Measurements from ENCODE around the gene CSNK1D. TPM values are rescaled to one million over a fixed set of nuclear protein-coding genes. Genes with fewer than 3 reads are reported as not detected.

The CSNK1D gene
- total RNA-seq, 1 experiment from 2014 or later = 234 TPM

- Histone ChIP-seq H3K9me3 (ENCODE audit: control insufficient read depth, insufficient read depth, low read depth, low read length) (no peaks in the 10 kb centered on the region), H3K36me3 (ENCODE audit: control insufficient read depth, insufficient read depth, low read length) (peaks cover 15% of the 10 kb centered on the region), H3K4me1 (ENCODE audit: control insufficient read depth, insufficient read depth, low read length) (peaks cover 39% of the 10 kb centered on the region), H3K4me3 (ENCODE audit: low read depth in 2 of 2, low read length in 2 of 2) (peak overlapping the region; percentile 72 to 97), H3K27me3 (ENCODE audit: control insufficient read depth, insufficient read depth, low read length) (no peaks in the 10 kb centered on the region), H3K27ac (ENCODE audit: low read length) (peak overlapping the region; percentile 98)
- in situ Hi-C loops (cut with HindIII; ENCODE audit: low pct_unique_long_range_greater_than_20kb, low sequenced_read_pairs) = no loop called here
- intact Hi-C loops (cut with micrococcal nuclease; ENCODE audit: unreplicated experiment) = loop anchor here (10.0 kb wide), 1 partner anchor 125 kb away; no protein-coding TSS in a partner anchor
- POLR2A ChIA-PET = interaction anchor here (0.7 kb wide), 2 partner anchors 12 to 14 kb away, joined by 4 read pairs; no protein-coding TSS in a partner anchor
- TF ChIP-seq TCF7L2 (IDR thresholded peaks at IDR 0.05; ENCODE audit: low read depth, low read length) (no peak), SIN3A (IDR thresholded peaks at IDR 0.05; ENCODE audit: borderline replicate concordance, insufficient read depth, low read depth, low read length) (no peak), POLR2AphosphoS5 (IDR thresholded peaks at IDR 0.05; ENCODE audit: low read depth, low read length) (no peak; the same call in 1 of the 2 replicates), REST (IDR thresholded peaks at IDR 0.05; ENCODE audit: insufficient read depth in 1 of 2, low read depth in 2 of 2, low read length in 1 of 2) (no peak)
- CTCF ChIA-PET = interaction anchor here (1.8 kb wide), 1 partner anchor 24 kb away, joined by 12 read pairs; no protein-coding TSS in a partner anchor
- DNase-seq (ENCODE audit: low read depth, low spot score) (no peak), ATAC-seq (peak; percentile 2)
- TSS peak; percentile 66 for BruUV-seq (replicated peaks)
Observed at GRCh38 chr17:82229698-82230608, 43.5 kb downstream of the CSNK1D start.

DNA sequence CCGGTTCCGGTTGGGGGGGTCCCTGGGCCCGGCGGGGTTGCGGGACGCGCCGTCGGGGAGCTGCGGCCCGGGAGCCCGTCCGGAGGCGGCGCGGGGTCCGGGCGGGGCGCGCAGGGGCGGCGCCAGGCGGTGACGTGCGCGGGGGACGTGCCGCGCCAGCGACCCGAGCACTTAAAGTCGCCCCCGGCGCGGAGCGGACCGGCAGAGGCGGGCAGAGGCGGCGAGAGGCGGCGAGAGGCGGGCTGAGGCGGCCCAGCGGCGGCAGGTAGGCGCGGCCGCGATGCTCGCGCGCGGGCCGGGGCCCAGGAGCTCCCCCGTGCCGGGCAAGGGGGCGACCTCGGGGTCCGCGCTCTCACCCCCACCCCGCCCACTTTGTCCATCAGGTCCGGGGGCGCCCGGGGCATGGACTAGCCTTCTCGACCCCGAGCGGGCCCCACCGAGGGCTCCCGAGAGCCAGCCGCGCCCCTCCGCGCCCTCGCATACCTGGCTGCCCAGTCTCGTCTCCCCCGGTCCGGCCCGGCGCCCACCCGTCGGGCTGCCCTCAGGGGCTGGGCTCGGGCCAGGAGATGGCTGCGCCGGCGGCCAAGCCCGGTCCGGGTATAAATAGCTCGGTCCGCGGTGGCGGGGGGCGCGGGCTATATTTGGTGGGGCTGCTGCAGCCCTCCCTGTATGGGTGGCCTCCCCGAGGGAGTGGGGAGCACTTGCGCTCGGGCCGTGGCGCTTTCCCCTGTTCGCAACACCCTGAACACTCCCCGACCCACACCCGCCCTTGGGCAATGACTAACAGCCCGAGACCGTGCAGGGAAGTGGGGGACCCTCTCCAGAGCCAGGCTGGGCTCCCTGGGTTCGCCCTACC is 44.4 kb downstream of the CSNK1D start, which contains the start of gene SLC16A3:
SLC16A3 (plus strand) TSS at position 201 of the 856 bp plus-strand sequence. CDS start 6,967 bp downstream, outside the sequence.
- BruUV-seq (replicated peaks) = no TSS peak
- peaks cover 15% of the 10 kb centered on the region for H3K36me3 ChIP-seq (ENCODE audit: control insufficient read depth, insufficient read depth, low read length)
- H3K4me1 ChIP-seq (ENCODE audit: control insufficient read depth, insufficient read depth, low read length) = peaks cover 30% of the 10 kb centered on the region
- in situ Hi-C loops (cut with HindIII; ENCODE audit: low pct_unique_long_range_greater_than_20kb, low sequenced_read_pairs) (no loop called here), intact Hi-C loops (cut with micrococcal nuclease; ENCODE audit: unreplicated experiment) (no loop called here)
- POLR2A ChIA-PET = interaction anchor here (0.6 to 0.7 kb wide), 3 partner anchors 12 to 293 kb away, joined by 4 to 5 read pairs (median 4); no protein-coding TSS in a partner anchor
- TF ChIP-seq SIN3A (IDR thresholded peaks at IDR 0.05; ENCODE audit: borderline replicate concordance, insufficient read depth, low read depth, low read length) = peak; percentile 97; the same call in 1 of the 2 replicates
- no peak for TF ChIP-seq TCF7L2 (IDR thresholded peaks at IDR 0.05; ENCODE audit: low read depth, low read length)
- TF ChIP-seq, protein P1, sequence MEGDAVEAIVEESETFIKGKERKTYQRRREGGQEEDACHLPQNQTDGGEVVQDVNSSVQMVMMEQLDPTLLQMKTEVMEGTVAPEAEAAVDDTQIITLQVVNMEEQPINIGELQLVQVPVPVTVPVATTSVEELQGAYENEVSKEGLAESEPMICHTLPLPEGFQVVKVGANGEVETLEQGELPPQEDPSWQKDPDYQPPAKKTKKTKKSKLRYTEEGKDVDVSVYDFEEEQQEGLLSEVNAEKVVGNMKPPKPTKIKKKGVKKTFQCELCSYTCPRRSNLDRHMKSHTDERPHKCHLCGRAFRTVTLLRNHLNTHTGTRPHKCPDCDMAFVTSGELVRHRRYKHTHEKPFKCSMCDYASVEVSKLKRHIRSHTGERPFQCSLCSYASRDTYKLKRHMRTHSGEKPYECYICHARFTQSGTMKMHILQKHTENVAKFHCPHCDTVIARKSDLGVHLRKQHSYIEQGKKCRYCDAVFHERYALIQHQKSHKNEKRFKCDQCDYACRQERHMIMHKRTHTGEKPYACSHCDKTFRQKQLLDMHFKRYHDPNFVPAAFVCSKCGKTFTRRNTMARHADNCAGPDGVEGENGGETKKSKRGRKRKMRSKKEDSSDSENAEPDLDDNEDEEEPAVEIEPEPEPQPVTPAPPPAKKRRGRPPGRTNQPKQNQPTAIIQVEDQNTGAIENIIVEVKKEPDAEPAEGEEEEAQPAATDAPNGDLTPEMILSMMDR (IDR thresholded peaks at IDR 0.05) = no peak
- 0 out of 4 replicates have a peak, but pooled peaks of 1 of the 2 experiments have one; percentile 22 for TF ChIP-seq REST (IDR thresholded peaks at IDR 0.05; ENCODE audit: insufficient read depth in 1 of 2, low read depth in 2 of 2, low read length in 1 of 2)
- peak; percentile 98 for TF ChIP-seq POLR2AphosphoS5 (IDR thresholded peaks at IDR 0.05; ENCODE audit: low read depth, low read length)
- peak within 1 kb of the TSS; percentile 98 for H3K27ac ChIP-seq (ENCODE audit: low read length)
- H3K9me3 ChIP-seq (ENCODE audit: control insufficient read depth, insufficient read depth, low read depth, low read length) = no peaks in the 10 kb centered on the region
- no peak for DNase-seq (ENCODE audit: low read depth, low spot score)
- peak; percentile 61 for ATAC-seq
- H3K27me3 ChIP-seq (ENCODE audit: control insufficient read depth, insufficient read depth, low read length) = no peaks in the 10 kb centered on the region
- CTCF ChIA-PET = interaction anchor here (1.8 kb wide), 1 partner anchor 23 kb away, joined by 12 read pairs; no protein-coding TSS in a partner anchor
- H3K4me3 ChIP-seq (ENCODE audit: low read depth in 2 of 2, low read length in 2 of 2) = peak within 1 kb of the TSS; percentile 72 to 97

Measured in Panc1 (cell line).